Osteoblast (primary cell): Measurements from ENCODE around the gene TRIM71. TPM values are rescaled to one million over a fixed set of nuclear protein-coding genes. Genes with fewer than 3 reads are reported as not detected.

Experiments used
- DNase-seq: peaks from one replicate; pipeline ENCODE4 v3.0.0; 2011; ENCODE audit warnings: low spot score, mixed read lengths; ENCODE audit not compliant: insufficient read length; ENCODE audit errors: missing footprints
- H2AFZ ChIP-seq: 2 replicates; pipeline ENCODE4 v1.6.0; 2011; ENCODE audit warnings: mild to moderate bottlenecking, low read length
- H3K27ac ChIP-seq: 2 replicates; pipeline ENCODE4 v1.5.1; 2011; ENCODE audit warnings: mild to moderate bottlenecking, low read depth, low read length, moderate library complexity
- H3K27me3 ChIP-seq: 2 replicates; pipeline ENCODE4 v1.6.0; 2012; ENCODE audit warnings: mild to moderate bottlenecking, control low read depth, inconsistent platforms, low read length, moderate library complexity; ENCODE audit not compliant: insufficient read depth
- H3K36me3 ChIP-seq: 2 replicates; pipeline ENCODE4 v1.5.1; 2011; ENCODE audit warnings: mild to moderate bottlenecking, low read length, control low read depth, moderate library complexity; ENCODE audit not compliant: insufficient read depth
- H3K4me1 ChIP-seq: 2 replicates; pipeline ENCODE4 v1.5.1; 2011; ENCODE audit warnings: mild to moderate bottlenecking, low read length, control low read depth, moderate library complexity; ENCODE audit not compliant: insufficient read depth
- H3K4me2 ChIP-seq: 2 replicates; pipeline ENCODE4 v1.6.0; 2011; ENCODE audit warnings: mild to moderate bottlenecking, low read length; ENCODE audit not compliant: insufficient read depth
- H3K4me3 ChIP-seq: fragments of 200-600 bp; sonication (generic); 3 replicates; pipeline ENCODE4 v1.5.1; 2012; ENCODE audit warnings: mild to moderate bottlenecking, low read length, inconsistent platforms; ENCODE audit not compliant: insufficient read depth
- H3K79me2 ChIP-seq: 2 replicates; pipeline ENCODE4 v1.6.0; 2012; ENCODE audit warnings: mild to moderate bottlenecking, low read length, control low read depth, inconsistent platforms; ENCODE audit not compliant: insufficient read depth
- H3K9me3 ChIP-seq: 2 replicates; pipeline ENCODE4 v1.5.1; 2011; ENCODE audit warnings: low read depth, low read length, control low read depth
- H4K20me1 ChIP-seq: 2 replicates; pipeline ENCODE4 v1.6.0; 2012; ENCODE audit warnings: mild to moderate bottlenecking, low read length, control low read depth; ENCODE audit not compliant: insufficient read depth
- total RNA-seq: library from RNA; depleted of rRNA; stranded (reverse); fragments of >200 nt; gene quantifications from 2 replicates; pipeline ENCODE4 v1.2.3, GENCODE V29; 2012
- TF ChIP-seq, protein P1 (sequence below): IDR thresholded peaks from 2 replicates; pipeline ENCODE4 v1.5.1; 2011; ENCODE audit warnings: mild to moderate bottlenecking, low read depth, low read length, moderate library complexity; ENCODE audit errors: extremely low read depth

Gene TRIM71
- total RNA-seq, 1 donor: not detected

DNA sequence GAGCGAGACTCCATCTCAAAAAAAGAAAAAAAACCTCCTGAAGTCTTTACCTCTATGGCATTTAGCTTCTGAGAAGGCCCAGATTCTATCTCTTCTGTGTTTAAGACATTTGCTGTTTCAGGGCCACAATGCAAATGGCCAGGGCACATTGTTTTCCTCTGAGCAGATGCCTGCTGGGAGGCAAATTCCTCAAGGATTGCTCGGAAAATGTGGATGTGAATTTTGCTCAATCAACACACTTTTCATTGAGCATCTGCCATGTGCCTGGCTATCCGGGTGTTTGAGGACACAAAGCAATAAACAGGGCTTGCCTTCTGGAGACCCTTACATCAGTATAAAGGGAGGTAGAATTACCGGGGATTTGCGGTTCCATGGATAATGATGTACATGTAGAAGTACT is 20.0 kb downstream of the TRIM71 start:
- Histone ChIP-seq H3K27ac (no peak overlapping the region), H3K4me2 (no peak overlapping the region), H2AFZ (no peak overlapping the region), H3K9me3 (no peaks in the 10 kb centered on the region), H4K20me1 (no peaks in the 10 kb centered on the region), H3K79me2 (no peaks in the 10 kb centered on the region), H3K27me3 (peaks cover 40% of the 10 kb centered on the region), H3K36me3 (no peaks in the 10 kb centered on the region), H3K4me1 (peaks cover 3% of the 10 kb centered on the region), H3K4me3 (no peak overlapping the region)
- TF ChIP-seq, protein P1, sequence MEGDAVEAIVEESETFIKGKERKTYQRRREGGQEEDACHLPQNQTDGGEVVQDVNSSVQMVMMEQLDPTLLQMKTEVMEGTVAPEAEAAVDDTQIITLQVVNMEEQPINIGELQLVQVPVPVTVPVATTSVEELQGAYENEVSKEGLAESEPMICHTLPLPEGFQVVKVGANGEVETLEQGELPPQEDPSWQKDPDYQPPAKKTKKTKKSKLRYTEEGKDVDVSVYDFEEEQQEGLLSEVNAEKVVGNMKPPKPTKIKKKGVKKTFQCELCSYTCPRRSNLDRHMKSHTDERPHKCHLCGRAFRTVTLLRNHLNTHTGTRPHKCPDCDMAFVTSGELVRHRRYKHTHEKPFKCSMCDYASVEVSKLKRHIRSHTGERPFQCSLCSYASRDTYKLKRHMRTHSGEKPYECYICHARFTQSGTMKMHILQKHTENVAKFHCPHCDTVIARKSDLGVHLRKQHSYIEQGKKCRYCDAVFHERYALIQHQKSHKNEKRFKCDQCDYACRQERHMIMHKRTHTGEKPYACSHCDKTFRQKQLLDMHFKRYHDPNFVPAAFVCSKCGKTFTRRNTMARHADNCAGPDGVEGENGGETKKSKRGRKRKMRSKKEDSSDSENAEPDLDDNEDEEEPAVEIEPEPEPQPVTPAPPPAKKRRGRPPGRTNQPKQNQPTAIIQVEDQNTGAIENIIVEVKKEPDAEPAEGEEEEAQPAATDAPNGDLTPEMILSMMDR: no peak
- DNase-seq: no peak

DNA sequence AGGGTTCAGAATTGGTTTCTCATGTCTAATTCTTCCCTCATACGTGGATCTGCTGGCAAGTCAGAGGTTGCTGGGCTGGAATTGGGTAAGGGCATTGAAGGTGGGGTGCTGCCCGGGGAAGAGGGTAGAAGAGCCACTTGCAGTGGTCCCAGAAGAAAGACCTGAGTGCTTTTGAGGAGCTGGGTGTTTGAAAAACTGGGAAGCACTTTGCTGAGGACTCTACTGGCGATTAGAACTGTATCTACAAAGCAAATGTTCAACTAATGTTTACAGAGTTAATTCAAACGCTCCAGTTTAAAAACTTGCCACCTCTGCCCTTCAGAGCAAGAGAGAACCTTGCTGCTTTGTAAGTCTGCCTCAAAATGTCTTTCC is 21.9 kb downstream of the TRIM71 start:
- no peaks in the 10 kb centered on the region for H4K20me1 ChIP-seq
- TF ChIP-seq, protein P1: no peak
- H3K4me3 ChIP-seq: no peak overlapping the region
- no peak overlapping the region for H3K27ac ChIP-seq
- no peak for DNase-seq
- no peaks in the 10 kb centered on the region for H3K9me3 ChIP-seq
- H3K4me1 ChIP-seq: peaks cover 3% of the 10 kb centered on the region
- H2AFZ ChIP-seq: no peak overlapping the region
- H3K36me3 ChIP-seq: no peaks in the 10 kb centered on the region
- peaks cover 25% of the 10 kb centered on the region for H3K27me3 ChIP-seq
- no peak overlapping the region for H3K4me2 ChIP-seq
- no peaks in the 10 kb centered on the region for H3K79me2 ChIP-seq

DNA sequence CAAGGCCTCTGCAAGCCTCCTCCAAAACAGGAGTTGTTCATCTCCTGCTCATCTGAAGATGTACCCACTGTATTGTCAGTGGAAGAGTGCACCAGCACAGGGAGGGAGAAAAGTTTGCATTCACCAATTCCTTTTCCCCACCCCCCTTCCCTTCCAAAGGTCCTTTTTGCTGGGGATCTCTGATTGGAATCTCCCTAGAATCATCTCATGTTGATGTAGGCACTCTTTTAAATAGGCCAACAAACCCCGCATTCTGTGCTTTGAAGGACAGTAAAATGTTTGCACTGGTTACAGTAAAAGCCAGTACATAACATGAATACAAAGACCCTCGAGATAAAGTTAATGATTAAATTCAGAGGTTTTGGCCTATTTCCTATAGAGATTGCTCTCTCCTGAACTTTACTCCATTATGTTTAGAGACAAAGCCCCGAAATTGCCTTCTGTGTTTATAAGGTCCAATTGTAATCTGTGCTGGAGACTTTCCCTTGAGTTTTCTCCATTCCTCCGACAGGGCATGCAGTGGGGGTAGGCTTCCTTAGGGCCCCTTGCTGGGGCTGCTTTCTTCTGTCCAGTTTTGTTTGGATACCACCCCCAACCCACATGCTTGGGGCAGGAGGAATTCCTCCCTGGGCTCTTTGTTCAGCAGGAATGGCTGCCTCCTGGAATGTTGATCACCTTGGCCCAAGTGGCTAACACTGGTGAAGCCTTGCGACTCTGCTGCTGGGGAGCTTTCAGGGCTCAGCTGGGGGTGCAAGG is 22.5 kb downstream of the TRIM71 start:
- Histone ChIP-seq H3K4me3 (no peak overlapping the region), H3K36me3 (no peaks in the 10 kb centered on the region), H3K27ac (no peak overlapping the region), H3K9me3 (no peaks in the 10 kb centered on the region), H3K79me2 (no peaks in the 10 kb centered on the region), H3K27me3 (peaks cover 19% of the 10 kb centered on the region), H4K20me1 (no peaks in the 10 kb centered on the region), H3K4me2 (no peak overlapping the region), H3K4me1 (peaks cover 3% of the 10 kb centered on the region), H2AFZ (no peak overlapping the region)
- DNase-seq: no peak
- TF ChIP-seq, protein P1: no peak

DNA sequence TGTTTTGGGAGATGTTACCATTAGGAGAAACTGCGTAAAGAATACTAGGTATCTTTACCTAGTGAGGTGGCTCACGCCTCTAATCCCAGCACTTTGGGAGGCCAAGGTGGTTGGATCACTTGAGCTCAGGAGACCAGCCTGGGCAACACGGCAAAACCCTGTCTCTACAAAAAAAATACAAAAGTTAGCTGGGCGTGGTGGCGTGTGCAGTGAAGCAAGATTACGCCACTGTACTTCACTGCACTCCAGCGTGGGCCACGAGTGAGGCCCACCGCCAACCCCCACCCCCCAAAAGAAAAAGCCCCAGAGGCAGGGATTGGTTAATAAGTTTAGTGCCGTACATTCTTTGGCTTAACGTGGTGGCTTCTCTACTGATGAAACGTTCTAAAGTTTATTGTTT is 23.5 kb downstream of the TRIM71 start:
- no peak overlapping the region for H3K27ac ChIP-seq
- H3K9me3 ChIP-seq: no peaks in the 10 kb centered on the region
- TF ChIP-seq, protein P1: no peak
- no peaks in the 10 kb centered on the region for H3K36me3 ChIP-seq
- H3K4me1 ChIP-seq: peaks cover 3% of the 10 kb centered on the region
- no peaks in the 10 kb centered on the region for H4K20me1 ChIP-seq
- H3K79me2 ChIP-seq: no peaks in the 10 kb centered on the region
- H2AFZ ChIP-seq: no peak overlapping the region
- DNase-seq: no peak
- peaks cover 9% of the 10 kb centered on the region for H3K27me3 ChIP-seq
- no peak overlapping the region for H3K4me2 ChIP-seq
- H3K4me3 ChIP-seq: no peak overlapping the region
